K562 (cell line): Measurements from ENCODE around the gene RPL14. TPM values are rescaled to one million over a fixed set of nuclear protein-coding genes. Genes with fewer than 3 reads are reported as not detected.

Experiments
- ATF1 ChIP-seq, 2 experiments: fragments of 450-650 bp in 1 of 2; IDR thresholded peaks; 2 replicates each; pipeline ENCODE4 v1.6.1; 2016; ENCODE audit warnings: missing compliant biosample characterization in 1 of 2, missing genetic modification characterization in 1 of 2
- CEBPZ ChIP-seq: fragments of 150-350 bp; IDR thresholded peaks from 2 replicates; pipeline ENCODE4 v1.6.1; 2014; ENCODE audit warnings: low read depth, mild to moderate bottlenecking, low read length, borderline replicate concordance
- HDAC6 ChIP-seq: IDR thresholded peaks from 2 replicates; pipeline ENCODE4 v1.6.1; 2012; ENCODE audit warnings: low read depth, mild to moderate bottlenecking, control low read depth, inconsistent platforms, low read length, moderate library complexity
- HOXB6 ChIP-seq: fragments of 250-450 bp; sonication (Bioruptor Pico); IDR thresholded peaks from 2 replicates; pipeline ENCODE4 v1.5.1; 2022; ENCODE audit warnings: mild to moderate bottlenecking, borderline replicate concordance
- MCM7 ChIP-seq, 2 experiments: fragments of 450-650 bp; IDR thresholded peaks; 2 replicates each; pipeline ENCODE4 v1.6.1; 2016 to 2018
- NBN ChIP-seq: fragments of 450-650 bp; IDR thresholded peaks from 2 replicates; pipeline ENCODE4 v1.6.1; 2016; ENCODE audit warnings: low read depth, mild to moderate bottlenecking
- NEUROD1 ChIP-seq: fragments of 150-350 bp; IDR thresholded peaks from 2 replicates; pipeline ENCODE4 v1.6.1; 2014; ENCODE audit warnings: borderline replicate concordance, low read length, low read depth; ENCODE audit not compliant: partially characterized antibody
- NR1H2 ChIP-seq: sonication (generic); formaldehyde crosslinking; IDR thresholded peaks from 2 replicates; pipeline ENCODE4 v1.4.0; 2020; ENCODE audit warnings: mild to moderate bottlenecking, missing genetic modification reagents
- PHF8 ChIP-seq: fragments of 200-600 bp; sonication (generic); IDR thresholded peaks from 2 replicates; pipeline ENCODE4 v1.6.1; 2012; ENCODE audit warnings: mixed run types, mild to moderate bottlenecking, inconsistent platforms, low read length, moderate library complexity, borderline replicate concordance
- RBM14 ChIP-seq: fragments of 200-400 bp; formaldehyde crosslinking; IDR thresholded peaks from 2 replicates; pipeline ENCODE4 v1.6.1; 2018; ENCODE audit warnings: low read depth, mild to moderate bottlenecking, low read length, moderate library complexity, borderline replicate concordance; ENCODE audit not compliant: insufficient read depth
- SNRNP70 ChIP-seq: fragments of 200-400 bp; formaldehyde crosslinking; optimal IDR thresholded peaks from 2 replicates; pipeline ENCODE3; 2017; ENCODE audit warnings: low read depth, low read length
- SOX6 ChIP-seq: fragments of 450-650 bp; IDR thresholded peaks from 2 replicates; pipeline ENCODE4 v1.6.1; 2014; ENCODE audit warnings: mild to moderate bottlenecking
- SRF ChIP-seq, 2 experiments: fragments of 250-450, 450-650 bp in 1 of 2; sonication (Bioruptor Pico) in 1 of 2; sonication (generic) in 1 of 2; formaldehyde crosslinking; IDR thresholded peaks; 2 replicates each; pipeline versions ENCODE4 v1.5.0 to v1.5.1; 2020 to 2022; ENCODE audit warnings: mild to moderate bottlenecking in 1 of 2, missing genetic modification reagents in 1 of 2
- TCF7L2 ChIP-seq: fragments of 150-350 bp; IDR thresholded peaks from 2 replicates; pipeline ENCODE4 v1.6.1; 2016; ENCODE audit warnings: low read depth, mild to moderate bottlenecking, low read length, moderate library complexity
- VEZF1 ChIP-seq: fragments of 200-800 bp; sonication (Bioruptor generic); IDR thresholded peaks from 2 replicates; pipeline ENCODE4 v1.6.1; 2017; ENCODE audit warnings: missing genetic modification characterization, missing compliant biosample characterization
- YY1 ChIP-seq, 3 experiments: IDR thresholded peaks; 2 replicates each; pipeline ENCODE4 v1.6.1; 2011; ENCODE audit warnings: low read length in 2 of 3, mild to moderate bottlenecking in 2 of 3, moderate library complexity in 2 of 3, borderline replicate concordance in 1 of 3, control low read depth in 1 of 3, low read depth in 1 of 3; ENCODE audit not compliant: insufficient read depth in 3 of 3, insufficient replicate concordance in 2 of 3, control insufficient read depth in 1 of 3, insufficient read length in 1 of 3; ENCODE audit errors: extremely low read depth in 1 of 3
- ZNF146 ChIP-seq: IDR thresholded peaks from one replicate; pipeline ENCODE4 v1.6.1; 2018; ENCODE audit warnings: missing compliant biosample characterization; ENCODE audit not compliant: unreplicated experiment
- ZNF512 ChIP-seq: IDR thresholded peaks from 2 replicates; pipeline ENCODE4 v1.6.1; 2016; ENCODE audit warnings: missing genetic modification characterization, missing compliant biosample characterization
- ZNF551 ChIP-seq: fragments of 250-450 bp; sonication (Bioruptor Pico); IDR thresholded peaks from 2 replicates; pipeline ENCODE4 v1.5.0; 2021; ENCODE audit warnings: mild to moderate bottlenecking, moderate library complexity
- ZNF695 ChIP-seq: fragments of 450-650 bp; formaldehyde crosslinking; IDR thresholded peaks from 2 replicates; pipeline ENCODE4 v1.4.0; 2020; ENCODE audit warnings: mild to moderate bottlenecking, moderate library complexity
- polyA plus RNA-seq, 8 experiments: library from polyadenylated mRNA; depleted of rRNA in 4 of 8; stranded (reverse) in 5 of 8; unstranded in 3 of 8; fragments of >200 nt; fragmentation: Nextera tagmentation in 2 of 8; fragmentation: Illumina TruSeq in 1 of 8; extraction: Ambion mirVana in 2 of 8; extraction: Trizol in 1 of 8; gene quantifications; 2 replicates each; pipeline versions ENCODE4 v1.2.1 to v1.2.3, GENCODE V29; 2011 to 2014; ENCODE audit warnings: inconsistent platforms in 1 of 8, missing spikeins in 1 of 8
- total RNA-seq, 7 experiments: library from RNA; depleted of rRNA in 6 of 7; stranded (reverse); fragments of >200 nt in 6 of 7; fragmentation: Illumina TruSeq in 2 of 7; extraction: Trizol in 2 of 7; gene quantifications; 2 replicates each; pipeline versions ENCODE4 v1.2.1 to v1.2.3, GENCODE V29; 2011 to 2021; ENCODE audit warnings: low replicate concordance in 1 of 7

Gene RPL14
- total and polyA plus RNA-seq, 9 of the 15 experiments (the other 6 are each of a cell fraction or from before 2014, with no cell fraction given): 851 to 4,649 (median 2,133) TPM

- TF ChIP-seq CEBPZ (no peak), ZNF551 (CRISPR knock-in tag) (no peak), PHF8 (peak; percentile 63; the same call in 1 of the 2 replicates), MCM7 (IDR thresholded peaks at IDR 0.05) (no peak), RBM14 (no peak), SRF (CRISPR knock-in tag; IDR thresholded peaks at IDR 0.05) (peak in 1 of 2 experiments; percentile 49; a peak in 1 of 4 replicates), SOX6 (0 out of 2 replicates have a peak, but pooled peaks have one; percentile 28), HDAC6 (no peak), NEUROD1 (peak; percentile 38), NBN (0 out of 2 replicates have a peak, but pooled peaks have one; percentile 22), ZNF146 (CRISPR knock-in tag) (no peak), ZNF512 (tag) (no peak), VEZF1 (peak; percentile 60), HOXB6 (CRISPR knock-in tag) (0 out of 2 replicates have a peak, but pooled peaks have one; percentile 24), NR1H2 (CRISPR knock-in tag) (0 out of 2 replicates have a peak, but pooled peaks have one; percentile 71), YY1 (IDR thresholded peaks at IDR 0.05; ENCODE audit: borderline replicate concordance in 1 of 3, control insufficient read depth in 1 of 3, extremely low read depth in 1 of 3, insufficient read depth in 3 of 3, insufficient read length in 1 of 3, insufficient replicate concordance in 2 of 3, low read depth in 1 of 3, low read length in 2 of 3) (peak in 2 of 3 experiments; percentile 30 to 45), ATF1 (CRISPR knock-in tag; IDR thresholded peaks at IDR 0.05) (no peak), ATF1 (tag; IDR thresholded peaks at IDR 0.05) (peak; percentile 92), ZNF695 (no peak), TCF7L2 (no peak), SNRNP70 (no peak)
Observed at GRCh38 chr3:40505599-40506462, 48.7 kb downstream of the RPL14 start, which contains the start of gene ZNF620 (continued).
